Fibroblast of gingiva (primary cell): ENCODE data around the gene SELENON.

Experiments
- DNase-seq: peaks from one replicate; pipeline ENCODE4 v3.0.0-alpha.2; 2011; ENCODE audit warnings: low read depth

The SELENON gene

GRCh38 chr1:25809929-25810328 is 9.9 kb downstream of the SELENON start:
- no peak for DNase-seq

GRCh38 chr1:25810341-25811299 is 10.6 kb downstream of the SELENON start:
- peak; percentile 30 for DNase-seq

GRCh38 chr1:25811384-25812082 is 11.5 kb downstream of the SELENON start:
- DNase-seq = no peak

GRCh38 chr1:25813071-25813733 is 13.2 kb downstream of the SELENON start:
- no peak for DNase-seq

GRCh38 chr1:25813734-25814471 is 13.9 kb downstream of the SELENON start:
- DNase-seq = no peak

- DNase-seq = no peak
Measured at GRCh38 chr1:25814549-25815087, 14.6 kb downstream of the SELENON start.

- no peak for DNase-seq
Measured at GRCh38 chr1:25815208-25816111, 15.5 kb downstream of the SELENON start.

- no peak for DNase-seq
Measured at GRCh38 chr1:25816112-25816718, 16.2 kb downstream of the SELENON start.

GRCh38 chr1:25817840-25818501 is 18.0 kb downstream of the SELENON start:
- DNase-seq = no peak

GRCh38 chr1:25818569-25818968 is 18.6 kb downstream of the SELENON start:
- no peak for DNase-seq

- peak; percentile 69 for DNase-seq
Measured at GRCh38 chr1:25819491-25820246, 19.7 kb downstream of the SELENON start, which contains the start of gene MTFR1L. Gene MTFR1L, plus strand, starts transcription at chr1:25819954. Its CDS starts 3,151 bp downstream, at chr1:25823105.

GRCh38 chr1:25820247-25821111 is 20.5 kb downstream of the SELENON start:
- DNase-seq = peak; percentile 54

- DNase-seq = no peak
Measured at GRCh38 chr1:25821112-25821476, 21.1 kb downstream of the SELENON start.

- peak; percentile 47 for DNase-seq
Measured at GRCh38 chr1:25821630-25822091, 21.7 kb downstream of the SELENON start.

GRCh38 chr1:25825605-25826004 is 25.6 kb downstream of the SELENON start:
- DNase-seq = no peak

GRCh38 chr1:25826571-25826970 is 26.6 kb downstream of the SELENON start:
- no peak for DNase-seq

GRCh38 chr1:25828491-25828890 is 28.5 kb downstream of the SELENON start:
- no peak for DNase-seq

GRCh38 chr1:25829046-25829445 is 29.1 kb downstream of the SELENON start:
- no peak for DNase-seq
